Measurements from ENCODE around the gene CLHC1. TPM values are rescaled to one million over a fixed set of nuclear protein-coding genes. Genes with fewer than 3 reads are reported as not detected.

Gene CLHC1
- total RNA-seq, 1 experiment from 2014 or later, result 3.9 TPM

GRCh38 chr2:55163274-55163721, 68.8 kb downstream of the CLHC1 start:
- no peaks in the 10 kb centered on the region for H3K36me3 ChIP-seq (ENCODE audit: low read depth, low read length)
- H3K27ac ChIP-seq (ENCODE audit: low read length), result peak overlapping the region; percentile 48; the same call in 1 of the 2 replicates
- H3K4me1 ChIP-seq (ENCODE audit: insufficient read depth, low read length), result peaks cover 30% of the 10 kb centered on the region
- no TSS peak for BruUV-seq (replicated peaks)
- no peaks in the 10 kb centered on the region for H3K9me2 ChIP-seq (replicated peaks; ENCODE audit: low read length)
- no peak overlapping the region for H3K9ac ChIP-seq (ENCODE audit: low read length)
- no peaks in the 10 kb centered on the region for H3K27me3 ChIP-seq (ENCODE audit: low read length)
- H3K4me3 ChIP-seq (ENCODE audit: low read length), result peak overlapping the region; percentile 19; the same call in 1 of the 2 replicates
- ChIA-PET CTCF (no interaction called here), POLR2A (ENCODE audit: unreplicated experiment) (interaction anchor here (0.6 kb wide), 1 partner anchor 42 kb away, joined by 4 read pairs; no protein-coding TSS in a partner anchor)
- no peak for TF ChIP-seq EZH2 (IDR thresholded peaks at IDR 0.05; ENCODE audit: low read length, unreplicated experiment)
- TF ChIP-seq EZH2phosphoT487 (IDR thresholded peaks at IDR 0.05; ENCODE audit: borderline replicate concordance, low read length), result no peak
- no peak for TF ChIP-seq CTCF (conservative IDR thresholded peaks at IDR 0.05; ENCODE audit: low read depth, low read length)
- peak overlapping the region; percentile 64; the same call in 1 of the 2 replicates for H2AFZ ChIP-seq (ENCODE audit: low read length)
- ATAC-seq (no peak), DNase-seq (no peak)
- intact Hi-C loops (cut with micrococcal nuclease), result loop anchor here (10.0 kb wide), 1 partner anchor 438 kb away; the partner anchor contains the start of gene EML6
- peak overlapping the region; percentile 80 for H3K4me2 ChIP-seq (ENCODE audit: low read length)
- H3K79me2 ChIP-seq (ENCODE audit: low read length), result no peaks in the 10 kb centered on the region
- no peaks in the 10 kb centered on the region for H4K20me1 ChIP-seq (ENCODE audit: low read length)
- no peaks in the 10 kb centered on the region for H3K9me3 ChIP-seq (ENCODE audit: low read length)
- no peaks in the 10 kb centered on the region for H3F3A ChIP-seq (ENCODE audit: low read length, unreplicated experiment)

- Histone ChIP-seq H3K27me3 (ENCODE audit: low read length) (no peaks in the 10 kb centered on the region), H2AFZ (ENCODE audit: low read length) (no peak overlapping the region), H3K4me2 (ENCODE audit: low read length) (no peak overlapping the region), H3F3A (ENCODE audit: low read length, unreplicated experiment) (no peaks in the 10 kb centered on the region), H3K36me3 (ENCODE audit: low read depth, low read length) (no peaks in the 10 kb centered on the region), H4K20me1 (ENCODE audit: low read length) (no peaks in the 10 kb centered on the region), H3K27ac (ENCODE audit: low read length) (no peak overlapping the region), H3K4me3 (ENCODE audit: low read length) (no peak overlapping the region), H3K79me2 (ENCODE audit: low read length) (no peaks in the 10 kb centered on the region), H3K4me1 (ENCODE audit: insufficient read depth, low read length) (peaks cover 38% of the 10 kb centered on the region), H3K9me2 (replicated peaks; ENCODE audit: low read length) (no peaks in the 10 kb centered on the region), H3K9me3 (ENCODE audit: low read length) (no peaks in the 10 kb centered on the region), H3K9ac (ENCODE audit: low read length) (no peak overlapping the region)
- no peak for ATAC-seq
- ChIA-PET POLR2A (ENCODE audit: unreplicated experiment) (interaction anchor here (0.6 kb wide), 1 partner anchor 41 kb away, joined by 4 read pairs; no protein-coding TSS in a partner anchor), CTCF (no interaction called here)
- no peak for DNase-seq
- intact Hi-C loops (cut with micrococcal nuclease), result loop anchor here (10.0 kb wide), 1 partner anchor 438 kb away; the partner anchor contains the start of gene EML6
- TF ChIP-seq CTCF (conservative IDR thresholded peaks at IDR 0.05; ENCODE audit: low read depth, low read length), result no peak
- no peak for TF ChIP-seq EZH2phosphoT487 (IDR thresholded peaks at IDR 0.05; ENCODE audit: borderline replicate concordance, low read length)
- TF ChIP-seq EZH2 (IDR thresholded peaks at IDR 0.05; ENCODE audit: low read length, unreplicated experiment), result no peak
- no TSS peak for BruUV-seq (replicated peaks)
Measured at GRCh38 chr2:55162284-55163006, 69.6 kb downstream of the CLHC1 start.

Measured in PC-3 (cell line).